A673 (cell line): ENCODE results near the gene CDH23.

Experiments
- EZH2 ChIP-seq: fragments of 200-600 bp; sonication (generic); IDR thresholded peaks from 2 replicates; pipeline ENCODE4 v1.6.1; 2017; ENCODE audit warnings: borderline replicate concordance, low read depth, mild to moderate bottlenecking, mixed read lengths, antibody characterized with exemption, low read length; ENCODE audit not compliant: poor library complexity, severe bottlenecking
- TF ChIP-seq, protein P1 (sequence below): fragments of 300-800, 200-600 bp; sonication (generic); conservative IDR thresholded peaks from 2 replicates; pipeline ENCODE4 v1.5.1; 2017; ENCODE audit warnings: low read depth, mild to moderate bottlenecking, antibody characterized with exemption, low read length, moderate library complexity, mixed read lengths

- TF ChIP-seq, protein P1, sequence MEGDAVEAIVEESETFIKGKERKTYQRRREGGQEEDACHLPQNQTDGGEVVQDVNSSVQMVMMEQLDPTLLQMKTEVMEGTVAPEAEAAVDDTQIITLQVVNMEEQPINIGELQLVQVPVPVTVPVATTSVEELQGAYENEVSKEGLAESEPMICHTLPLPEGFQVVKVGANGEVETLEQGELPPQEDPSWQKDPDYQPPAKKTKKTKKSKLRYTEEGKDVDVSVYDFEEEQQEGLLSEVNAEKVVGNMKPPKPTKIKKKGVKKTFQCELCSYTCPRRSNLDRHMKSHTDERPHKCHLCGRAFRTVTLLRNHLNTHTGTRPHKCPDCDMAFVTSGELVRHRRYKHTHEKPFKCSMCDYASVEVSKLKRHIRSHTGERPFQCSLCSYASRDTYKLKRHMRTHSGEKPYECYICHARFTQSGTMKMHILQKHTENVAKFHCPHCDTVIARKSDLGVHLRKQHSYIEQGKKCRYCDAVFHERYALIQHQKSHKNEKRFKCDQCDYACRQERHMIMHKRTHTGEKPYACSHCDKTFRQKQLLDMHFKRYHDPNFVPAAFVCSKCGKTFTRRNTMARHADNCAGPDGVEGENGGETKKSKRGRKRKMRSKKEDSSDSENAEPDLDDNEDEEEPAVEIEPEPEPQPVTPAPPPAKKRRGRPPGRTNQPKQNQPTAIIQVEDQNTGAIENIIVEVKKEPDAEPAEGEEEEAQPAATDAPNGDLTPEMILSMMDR = no peak
- TF ChIP-seq EZH2 = no peak
These were observed 116.2 kb downstream of the CDH23 start for GRCh38 chr10:71512761-71513539.
